Mesenteric fat pad (tissue), 1 donor: ENCODE results near the gene SLC25A17. TPM values are rescaled to one million over a fixed set of nuclear protein-coding genes. Genes with fewer than 3 reads are reported as not detected.
"Not testable (repeated sequence)": the region's sequence is repeated elsewhere in the genome, so short reads cannot be mapped to it uniquely, and the experiment has no call there.

Experiments used
- DNase-seq: peaks from one replicate; pipeline ENCODE4 v3.0.0-alpha.2; 2020; ENCODE audit warnings: low spot score
- total RNA-seq: library from RNA; stranded (reverse); fragmentation: NEBNext Ultra II Directional; extraction: Animal tissue kit (Norgen Biotek cat#: 25700); gene quantifications from one replicate; pipeline ENCODE4 v1.2.1, GENCODE V29; 2021
- donor health status: DM: yes; HTN: yes; CAD: no.

Gene SLC25A17
- total RNA-seq, 1 donor from 2014 or later: 15.0 TPM

DNA sequence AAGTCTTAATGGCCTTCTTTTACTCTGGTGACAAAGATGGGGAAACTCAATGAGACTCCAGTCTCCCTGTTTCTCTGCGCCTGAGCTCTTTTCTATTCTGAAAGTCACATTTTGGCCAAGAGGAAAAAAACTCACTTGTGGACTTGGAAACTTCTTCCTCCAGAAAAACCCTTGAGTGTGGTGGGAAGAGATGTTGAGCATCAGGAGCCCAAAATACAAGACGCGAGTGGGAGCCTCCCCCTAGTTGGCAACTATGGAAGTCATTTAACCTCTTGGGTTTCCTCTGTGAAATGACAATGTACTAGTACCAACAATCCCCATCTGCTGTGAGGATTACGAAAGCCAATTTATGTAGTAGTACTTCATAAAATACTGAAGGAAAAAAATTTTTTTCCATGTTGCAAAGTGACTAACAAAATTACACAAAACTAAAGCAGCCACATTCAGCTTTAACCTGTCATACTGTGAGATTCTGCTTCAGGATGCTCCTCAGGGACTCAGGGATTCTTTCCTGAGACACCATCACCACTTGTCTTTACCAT, 524 bp upstream of the SLC25A17 start:
- no peak for DNase-seq

DNA sequence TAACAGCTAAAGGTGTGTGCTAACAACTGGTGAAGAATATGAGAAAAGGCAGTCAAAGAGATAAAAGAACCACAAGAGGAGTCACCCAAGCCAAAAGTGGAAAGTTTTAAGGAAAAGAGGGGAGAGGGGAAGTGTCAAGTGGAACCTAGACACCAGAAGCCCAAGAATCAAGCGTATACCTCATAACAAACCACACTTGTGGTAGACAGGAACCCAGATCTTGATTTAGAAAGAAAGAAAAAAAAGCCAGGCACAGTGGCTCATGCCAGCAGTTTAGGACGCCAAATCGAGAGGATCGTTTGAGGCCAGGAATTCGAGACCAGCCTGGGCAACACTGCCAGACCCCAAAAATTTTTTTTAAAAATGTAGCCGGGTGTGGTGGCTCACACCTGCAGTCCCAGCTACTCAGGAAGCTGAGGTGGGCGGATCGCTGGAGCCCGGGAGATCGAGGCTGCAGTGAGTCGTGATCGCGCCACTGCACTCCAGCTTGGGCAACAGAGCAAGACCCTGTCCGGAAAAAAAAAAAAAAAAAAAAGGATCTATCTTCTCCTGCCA, 877 bp downstream of the SLC25A17 start:
- DNase-seq: no peak

DNA sequence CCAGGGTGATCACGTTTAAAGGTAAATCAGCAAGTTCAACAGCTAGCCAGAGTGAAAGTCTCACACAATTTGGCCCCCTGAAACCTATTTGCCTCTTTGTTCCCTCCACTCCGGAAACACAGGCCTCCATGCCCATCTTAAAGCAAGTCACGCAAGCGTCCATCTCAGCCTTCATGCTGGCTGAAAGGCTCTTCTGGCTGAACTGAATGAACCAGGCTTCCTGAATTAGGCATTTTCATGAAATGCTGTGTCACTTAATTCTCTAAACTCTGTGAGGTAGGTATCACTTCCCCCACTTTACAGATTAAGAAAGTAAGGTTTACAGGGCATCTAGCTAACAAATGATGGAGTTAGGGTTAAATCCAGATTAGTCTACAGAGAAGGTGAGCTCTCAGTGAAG, 1.4 kb downstream of the SLC25A17 start:
- DNase-seq: no peak

DNA sequence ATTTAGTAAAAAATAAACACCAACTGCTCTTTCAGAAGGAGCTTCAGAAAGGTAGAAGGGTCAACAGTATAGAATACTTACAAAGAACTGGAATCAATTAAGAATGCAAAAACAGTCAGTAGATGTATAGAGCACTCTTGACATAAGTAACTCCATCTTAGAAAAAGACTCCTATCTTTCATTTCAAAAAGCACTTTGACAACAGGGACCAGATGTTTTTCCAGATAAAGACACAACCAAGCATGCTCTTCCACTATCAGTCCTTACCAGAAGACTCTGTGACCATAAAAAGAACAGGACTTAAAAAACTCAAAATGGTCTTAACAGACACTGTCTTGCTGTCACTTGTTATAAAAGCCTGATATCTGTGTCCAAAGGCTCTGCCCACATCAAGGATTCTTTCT, 5.2 kb downstream of the SLC25A17 start:
- no peak for DNase-seq

DNA sequence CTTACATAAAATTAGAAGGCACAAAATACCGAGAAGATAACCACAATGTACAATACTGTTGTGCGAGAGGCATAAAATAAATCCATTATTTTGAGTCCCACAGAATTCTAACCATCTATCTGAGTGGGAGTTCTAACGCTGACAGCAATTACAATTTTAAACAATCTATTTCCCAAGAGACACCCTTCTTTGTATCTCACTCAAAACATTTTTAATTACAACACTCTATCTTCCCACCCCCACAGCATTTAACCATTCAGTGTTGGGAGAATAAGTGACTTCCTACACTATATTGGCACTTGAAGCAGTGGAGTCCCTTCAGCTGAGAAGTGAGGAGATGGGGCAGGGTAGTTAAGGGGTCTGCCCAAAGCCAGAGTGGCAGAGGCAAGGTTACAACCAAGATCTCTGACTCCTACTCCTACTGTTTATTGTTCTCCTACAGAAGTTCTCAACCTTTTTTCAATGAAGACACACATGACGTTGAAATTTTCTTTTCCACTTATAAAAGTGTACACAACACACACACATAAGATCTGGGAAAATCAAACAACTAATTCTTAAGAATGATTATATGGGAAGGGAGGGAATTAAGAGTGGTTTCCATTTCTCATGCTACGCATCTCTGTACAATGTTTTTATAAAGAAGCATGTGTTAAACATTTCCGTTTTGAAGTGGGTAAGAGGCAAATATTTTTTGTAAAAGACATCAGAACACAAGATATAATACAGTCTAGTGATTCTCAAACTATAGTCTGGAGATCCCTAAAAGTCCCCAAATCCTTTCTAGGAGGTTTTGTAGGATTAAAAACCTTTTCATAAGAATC, 10.9 kb downstream of the SLC25A17 start:
- DNase-seq: no peak

DNA sequence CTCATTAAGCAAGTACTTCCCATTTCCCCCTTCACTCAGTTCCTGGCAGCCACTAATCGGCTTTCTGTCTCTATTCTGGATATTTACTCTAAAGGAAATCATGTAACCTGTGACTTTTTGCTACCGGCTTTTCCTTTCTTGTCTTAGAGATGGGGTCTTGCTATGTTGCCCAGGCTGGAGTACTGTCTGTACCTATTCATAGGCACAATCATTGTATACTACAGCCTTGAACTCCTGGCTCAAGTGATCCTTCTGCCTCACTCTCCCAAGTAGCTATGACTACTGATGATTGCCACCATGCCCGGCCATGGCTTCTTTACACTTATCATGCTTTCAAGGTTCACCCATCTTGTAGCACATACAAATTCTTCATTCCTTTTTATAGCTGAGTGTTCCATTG, 12.4 kb downstream of the SLC25A17 start:
- DNase-seq: no peak

DNA sequence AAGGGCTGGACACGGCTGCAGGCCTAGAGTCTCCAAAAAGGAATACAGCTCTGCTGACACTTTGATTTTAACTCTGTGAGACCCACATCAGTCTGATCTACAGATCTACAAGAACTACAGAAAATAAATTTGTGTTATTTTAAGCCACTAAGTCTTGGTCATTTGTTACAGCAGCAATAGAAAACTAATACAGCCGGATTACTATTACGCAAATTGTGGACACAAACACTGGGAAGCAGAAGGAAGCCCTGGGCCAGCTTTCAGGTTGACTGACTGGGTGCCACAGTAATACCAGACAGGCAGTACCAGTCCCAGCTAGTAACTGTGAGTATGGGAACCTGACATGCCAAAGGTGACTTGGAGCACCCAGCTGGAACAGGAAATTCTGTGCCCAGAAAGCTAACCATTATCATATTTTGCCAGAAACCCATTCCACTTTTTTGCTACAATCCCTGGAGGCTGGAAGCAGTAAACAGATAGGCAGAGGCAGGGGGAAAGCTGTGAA, 13.4 kb downstream of the SLC25A17 start:
- no peak for DNase-seq

DNA sequence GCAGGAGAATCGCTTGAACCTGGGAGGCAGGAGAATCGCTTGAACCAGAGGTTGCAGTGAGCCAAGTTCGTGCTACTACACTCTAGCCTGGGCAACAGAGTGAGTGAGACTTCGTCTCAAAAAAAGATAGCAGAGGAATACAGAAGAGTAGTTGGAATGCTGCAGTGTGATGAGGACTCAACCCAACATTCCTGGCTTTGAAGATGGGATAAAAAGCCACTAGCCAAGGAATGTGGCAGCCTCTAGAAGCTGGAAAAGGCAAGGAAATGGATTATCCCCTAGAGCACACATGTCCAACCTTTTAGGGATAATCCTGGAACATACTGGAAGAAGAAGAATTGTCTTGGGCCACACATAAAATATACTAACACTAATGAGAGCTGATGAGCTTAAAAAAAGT, 13.9 kb downstream of the SLC25A17 start:
- no peak for DNase-seq

DNA sequence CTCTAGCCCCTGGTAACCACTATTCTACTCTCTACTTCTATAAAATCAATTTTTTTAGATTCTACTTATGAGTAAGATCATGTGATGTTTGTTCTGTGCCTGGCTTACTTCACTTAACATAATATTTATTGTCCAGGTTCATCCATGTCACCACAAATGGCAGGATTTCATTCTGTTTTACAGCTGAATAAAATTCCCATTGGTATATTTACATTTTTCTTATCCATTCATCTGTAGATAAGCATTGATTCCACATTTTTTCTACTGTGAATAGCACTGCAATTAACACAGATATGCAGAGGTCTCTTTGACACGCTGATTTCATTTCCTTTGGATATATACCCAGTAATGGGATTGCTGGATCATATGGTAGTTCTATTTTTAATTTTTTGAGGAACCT, 15.8 kb downstream of the SLC25A17 start:
- no peak for DNase-seq

DNA sequence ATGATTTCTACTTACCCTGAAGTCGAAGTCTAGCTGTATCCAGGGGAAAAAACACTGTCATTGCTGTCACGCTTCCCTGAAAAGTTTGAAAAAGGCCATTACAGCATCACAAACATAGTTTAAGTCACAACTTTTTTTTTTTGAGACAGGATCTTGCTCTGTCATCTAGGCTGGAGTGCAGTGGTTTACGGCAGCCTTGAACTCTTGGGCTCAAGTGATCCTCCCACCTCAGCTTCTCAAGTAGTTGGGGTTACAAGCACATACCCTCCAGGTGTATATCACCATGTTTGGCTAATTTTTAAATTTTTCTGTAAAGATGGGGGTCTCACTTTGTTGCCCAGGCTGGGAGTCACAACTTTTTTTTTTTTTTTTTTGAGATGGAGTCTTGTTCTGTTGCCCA, 20.1 kb downstream of the SLC25A17 start:
- no peak for DNase-seq

DNA sequence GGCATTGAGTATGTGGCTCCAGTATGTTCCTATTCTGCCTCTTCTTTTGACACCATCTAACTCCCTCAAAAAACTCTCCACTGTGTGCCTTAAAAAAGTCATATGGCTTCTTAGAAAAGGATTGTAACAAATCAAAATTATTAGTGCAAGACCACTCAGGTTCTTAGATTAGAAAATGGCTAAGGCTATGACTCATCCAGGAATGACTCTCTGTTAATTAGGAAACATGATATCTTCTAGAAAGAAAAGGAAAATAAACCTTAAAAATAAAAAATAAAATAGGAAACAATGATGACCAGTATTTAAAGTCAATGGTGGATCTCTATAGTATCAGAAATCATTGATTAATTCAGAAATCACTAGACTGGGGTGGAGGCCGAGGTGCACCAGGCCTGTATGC, 21.7 kb downstream of the SLC25A17 start:
- no peak for DNase-seq

DNA sequence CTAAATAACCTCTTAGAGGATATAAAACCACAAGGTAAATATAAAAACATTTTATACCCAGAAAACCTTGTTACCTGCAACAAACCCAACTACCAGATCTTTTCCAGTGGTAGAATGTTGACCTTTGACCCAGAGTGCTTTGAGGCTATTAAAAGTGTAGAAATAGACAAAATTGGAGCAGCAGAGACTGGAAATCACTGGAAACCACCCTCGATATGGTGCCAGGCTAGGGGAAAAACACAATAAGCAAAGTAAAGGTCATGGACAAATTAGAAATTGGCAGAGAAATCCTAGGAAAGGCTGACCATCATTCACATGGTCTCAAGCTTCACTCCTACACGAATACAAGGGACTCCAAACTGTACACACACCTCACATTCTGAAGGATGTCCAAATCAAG, 26.7 kb downstream of the SLC25A17 start:
- no peak for DNase-seq

DNA sequence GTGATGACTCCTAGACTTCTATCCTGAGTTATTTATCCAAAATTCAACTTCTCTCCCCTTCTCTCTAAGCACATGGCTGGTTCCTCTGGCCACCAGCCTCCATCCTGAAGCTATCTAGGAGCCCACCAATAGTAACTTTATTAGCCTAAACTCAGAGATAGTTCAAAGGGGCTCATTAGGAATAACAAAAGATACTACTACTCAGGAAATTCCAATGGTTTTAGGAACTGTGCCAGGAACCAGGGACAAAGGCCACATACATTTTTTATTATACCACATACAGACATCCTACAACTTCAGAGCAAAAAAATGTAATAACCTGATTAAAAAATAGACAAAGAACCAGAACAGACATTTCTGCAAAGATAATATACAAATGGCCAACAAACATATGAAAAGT, 27.9 kb downstream of the SLC25A17 start:
- DNase-seq: no peak

DNA sequence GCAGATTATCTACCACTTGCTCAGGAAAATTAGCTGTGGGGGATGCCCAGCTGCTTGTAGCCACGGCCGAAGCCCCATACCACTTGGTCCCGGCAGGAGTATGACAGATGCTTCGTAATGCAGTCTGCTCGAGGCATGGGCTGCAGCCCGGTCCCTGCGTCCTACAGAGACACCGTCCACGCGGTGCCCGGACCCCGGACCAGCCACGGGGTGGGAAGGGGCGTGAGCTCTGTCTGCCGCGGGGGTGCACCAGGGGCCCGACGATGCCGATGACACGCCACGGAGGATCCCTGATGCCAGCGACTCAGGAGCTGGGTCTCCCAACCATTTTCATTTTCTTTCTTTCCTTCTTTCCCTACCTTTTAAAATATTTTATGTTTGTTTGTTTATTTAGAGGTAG, 30.0 kb downstream of the SLC25A17 start:
- DNase-seq: no peak

DNA sequence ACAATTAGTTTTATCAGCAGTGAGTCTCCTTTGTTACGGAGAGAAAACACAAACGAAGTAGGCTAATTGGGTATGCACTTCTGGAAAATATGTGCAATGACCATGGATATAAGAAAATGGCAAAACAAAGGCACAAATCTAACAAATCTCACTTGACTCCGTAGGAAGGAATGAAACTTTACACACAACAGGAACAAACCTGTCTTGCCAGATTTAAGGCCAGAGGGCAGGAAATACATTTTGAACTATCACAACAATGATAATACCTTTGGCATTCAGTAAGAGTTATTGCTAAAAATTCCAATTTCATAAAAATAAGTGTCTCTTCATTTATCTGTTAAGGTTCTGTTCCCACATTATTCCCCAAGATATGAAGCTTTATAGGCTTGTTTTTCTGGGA, 36.6 kb downstream of the SLC25A17 start:
- DNase-seq: no peak

DNA sequence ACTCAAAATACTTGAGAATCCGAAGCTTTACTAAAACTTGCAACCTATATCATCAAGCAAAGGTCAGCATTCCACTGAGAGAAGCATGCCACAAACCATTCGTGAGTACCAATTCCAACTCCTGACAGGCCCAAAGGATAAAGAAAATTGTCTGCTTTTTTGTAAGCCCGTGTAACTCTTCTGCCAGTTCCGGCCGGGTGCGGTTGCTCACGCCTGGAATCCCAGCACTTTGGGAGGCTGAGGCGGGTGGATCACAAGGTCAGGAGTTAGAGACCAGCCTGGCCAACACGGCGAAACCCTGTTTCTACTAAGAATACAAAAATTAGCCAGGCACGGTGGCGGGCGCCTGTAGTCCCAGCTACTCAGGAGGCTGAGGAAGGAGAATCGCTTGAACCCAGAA, 37.4 kb downstream of the SLC25A17 start:
- not testable (repeated sequence) for DNase-seq

DNA sequence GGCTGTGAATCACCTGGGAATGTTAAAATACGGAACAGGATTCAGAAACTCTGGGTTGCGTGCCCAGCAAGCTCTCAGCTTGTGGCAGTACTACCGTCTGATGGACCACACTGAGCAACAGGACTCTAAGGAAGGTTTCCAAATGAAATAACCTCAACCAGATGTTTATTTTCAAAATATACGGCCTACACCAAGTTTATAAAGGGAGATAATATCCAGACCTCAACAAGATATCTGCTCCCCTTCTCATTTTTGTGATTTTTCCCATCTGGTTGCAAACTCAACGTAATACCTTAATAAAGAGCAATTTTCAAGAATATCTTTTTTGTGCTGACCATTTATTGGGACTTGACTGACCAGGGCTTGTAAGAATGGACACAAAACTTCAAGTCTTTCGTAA, 49.4 kb downstream of the SLC25A17 start:
- DNase-seq: no peak

DNA sequence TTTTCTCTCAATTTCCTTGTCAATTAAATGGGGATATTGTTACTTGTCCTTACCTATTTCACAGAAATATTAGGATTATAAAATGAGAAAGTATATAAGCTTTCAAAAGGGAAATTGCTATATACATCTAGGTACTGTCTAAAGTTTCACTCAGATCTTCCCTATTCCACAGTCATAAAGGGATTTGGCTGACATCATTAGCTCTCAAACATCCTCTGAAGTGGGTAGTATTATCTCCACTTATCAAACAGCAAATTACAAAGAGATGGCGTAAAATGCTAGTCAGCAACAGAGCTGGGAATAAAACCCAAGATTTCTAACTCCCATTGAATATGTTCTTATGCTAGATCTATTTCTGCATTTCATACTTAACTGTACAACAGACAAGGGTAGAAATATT, 50.9 kb downstream of the SLC25A17 start:
- no peak for DNase-seq

DNA sequence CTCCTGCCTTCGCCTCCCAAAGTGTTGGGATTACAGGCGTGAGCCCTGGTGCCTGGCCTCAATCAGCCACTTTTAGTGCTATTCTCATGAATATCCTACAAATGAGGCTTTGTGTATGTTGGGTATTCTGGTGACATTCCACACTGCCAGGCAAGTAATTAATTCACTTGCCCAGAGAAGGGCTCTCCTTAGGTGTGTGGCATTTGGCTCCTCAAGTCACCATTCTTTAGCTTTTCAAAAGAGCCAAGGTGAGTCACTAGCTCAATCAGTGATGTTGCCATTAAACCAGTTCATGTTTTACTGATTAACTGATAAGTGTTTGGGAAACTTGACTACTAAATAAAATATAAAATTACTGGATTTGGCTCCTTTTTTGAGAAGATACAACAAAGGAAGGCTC, 52.2 kb downstream of the SLC25A17 start:
- no peak for DNase-seq

DNA sequence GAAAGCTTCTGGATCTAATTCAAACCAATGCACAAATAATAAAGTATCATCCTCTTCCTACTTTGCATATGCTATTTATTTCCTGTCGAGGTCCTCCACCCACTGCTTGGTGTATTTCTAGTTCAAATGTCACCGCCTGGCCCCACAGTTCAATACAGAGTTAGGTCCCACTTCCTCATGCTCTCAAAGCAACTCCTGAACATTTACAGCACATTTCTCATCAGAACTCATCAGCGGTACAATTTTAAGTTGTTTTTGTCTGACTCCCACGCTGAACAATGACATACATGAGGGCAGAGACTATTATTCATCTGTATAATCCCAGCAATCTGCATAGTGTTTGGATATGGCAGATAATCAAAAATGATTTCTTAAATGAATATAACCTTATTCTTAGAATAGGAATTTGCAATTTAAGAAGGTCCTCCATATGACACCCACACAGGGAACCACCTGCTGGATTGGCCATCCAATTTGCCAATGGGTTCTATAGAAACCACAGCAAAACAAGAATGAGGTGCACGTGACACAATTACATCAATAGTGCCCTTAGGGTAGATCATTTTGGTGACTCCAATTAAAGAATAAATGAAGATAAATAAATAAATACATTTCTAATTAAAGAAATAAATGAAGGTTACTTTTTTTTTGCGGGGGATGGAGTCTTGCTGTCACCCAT, 54.2 kb downstream of the SLC25A17 start:
- DNase-seq: no peak

DNA sequence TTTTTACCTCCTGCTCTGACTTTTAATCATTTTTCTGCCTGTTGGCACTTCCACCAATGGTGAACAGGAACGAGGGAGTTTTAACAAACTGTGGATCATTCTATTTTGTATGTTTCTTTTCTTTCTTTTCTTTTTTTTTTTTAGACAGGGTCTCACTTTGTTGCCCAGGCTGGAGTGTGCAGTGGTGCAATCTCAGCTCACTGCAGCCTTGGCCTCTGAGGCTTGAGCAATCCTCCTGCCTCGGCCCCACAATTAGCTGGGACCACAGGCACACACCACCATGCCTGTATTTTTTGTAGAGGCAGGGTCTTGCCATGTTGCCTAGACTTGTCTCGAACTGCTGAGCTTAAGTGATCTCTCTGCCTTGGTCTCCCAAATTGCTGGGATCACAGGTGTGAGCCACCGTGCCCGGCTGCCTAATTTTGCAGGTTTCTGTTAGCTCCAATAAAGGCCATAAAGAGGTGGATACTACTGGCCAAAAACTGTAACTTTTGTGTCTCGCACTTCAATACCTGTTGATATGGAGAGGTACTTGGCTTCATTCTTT, 59.8 kb downstream of the SLC25A17 start:
- DNase-seq: peak; percentile 77

DNA sequence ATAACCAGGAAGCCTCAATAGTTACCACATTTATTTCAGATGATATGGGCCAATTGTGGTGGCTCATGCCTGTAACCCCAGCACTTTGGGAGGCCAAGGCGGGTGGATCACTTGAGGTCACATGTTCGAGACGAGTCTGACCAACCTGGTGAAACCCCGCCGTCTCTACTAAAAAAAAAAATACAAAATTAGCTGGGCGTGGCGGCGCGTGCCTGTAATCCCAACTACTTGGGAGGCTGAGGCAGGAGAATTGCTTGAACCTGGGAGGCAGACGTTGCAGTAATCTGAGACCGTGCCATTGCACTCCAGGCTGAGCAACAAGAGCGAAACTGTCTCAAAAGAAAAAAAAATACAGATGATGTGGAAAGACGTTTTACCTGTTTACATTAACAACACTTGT, 60.3 kb downstream of the SLC25A17 start:
- peak; percentile 59 for DNase-seq
